ENCODE data around the gene RREB1. TPM values are rescaled to one million over a fixed set of nuclear protein-coding genes. Genes with fewer than 3 reads are reported as not detected.

RREB1 gene
- total RNA-seq, 1 experiment from 2014 or later: 35.8 TPM

DNA sequence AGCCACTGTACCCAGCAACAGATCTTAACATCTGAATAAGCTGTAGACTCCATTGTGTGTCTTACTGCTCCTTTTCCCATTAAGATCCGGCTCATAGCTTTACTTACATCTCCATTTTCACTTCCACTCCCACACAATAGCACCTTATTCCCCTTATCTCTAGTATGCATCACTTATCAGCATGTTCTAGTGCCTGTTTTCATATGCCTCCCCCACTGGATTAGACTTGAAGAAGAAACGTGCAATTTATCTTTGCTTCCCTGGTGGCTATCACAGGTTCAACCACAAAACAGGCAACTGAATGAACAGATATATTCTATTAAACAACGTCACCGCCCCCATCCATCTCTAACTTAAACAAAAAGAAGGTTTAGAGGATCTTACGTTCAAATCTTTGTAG is 193.2 kb downstream of the RREB1 start:
- Mint-ChIP-seq H3K27me3 (ENCODE audit: low read depth) (no peaks in the 10 kb centered on the region), H3K36me3 (ENCODE audit: insufficient read depth in 1 of 3, low read depth in 3 of 3) (peaks cover 31 to 90% (median 80%) of the 10 kb centered on the region in 3 experiments; a peak in 6 of 7 replicates), H3K9me3 (no peaks in the 10 kb centered on the region), H3K4me3 (no peak overlapping the region), H3K4me1 (no peaks in the 10 kb centered on the region), H3K27ac (no peak overlapping the region)
- Histone ChIP-seq H3K14ac (ENCODE audit: insufficient read depth, low read length) (no peak overlapping the region), H3K56ac (ENCODE audit: insufficient read length, low read depth, low read length) (no peak overlapping the region), H3K4me1 (ENCODE audit: insufficient read depth, low read length) (no peaks in the 10 kb centered on the region), H3K18ac (ENCODE audit: insufficient read length, low read depth, low read length) (no peak overlapping the region), H4K8ac (replicated peaks; ENCODE audit: insufficient read length, low read depth, low read length) (no peak overlapping the region), H4K91ac (ENCODE audit: insufficient read length, low read depth, low read length) (no peak overlapping the region), H3K23ac (ENCODE audit: insufficient read length, low read depth, low read length) (no peak overlapping the region), H3K23me2 (ENCODE audit: insufficient read length, low read depth, low read length, poor library complexity, severe bottlenecking) (no peaks in the 10 kb centered on the region), H3K4ac (ENCODE audit: low read depth, low read length) (no peak overlapping the region), H3K9ac (ENCODE audit: extremely low read depth, insufficient read length, low read length) (no peak overlapping the region), H2AFZ (ENCODE audit: low read length) (no peak overlapping the region), H2BK12ac (ENCODE audit: insufficient read length, low read depth, low read length) (no peak overlapping the region), H3K27me3 (ENCODE audit: insufficient read depth, low read length) (no peaks in the 10 kb centered on the region), H2AK5ac (ENCODE audit: insufficient read length, low read length) (no peak overlapping the region), H2BK5ac (ENCODE audit: insufficient read length, low read length) (no peak overlapping the region), H4K20me1 (ENCODE audit: control insufficient read depth, insufficient read depth, insufficient read length) (no peaks in the 10 kb centered on the region), H3K79me2 (ENCODE audit: insufficient read depth, low read length) (no peaks in the 10 kb centered on the region), H2BK15ac (ENCODE audit: low read depth, low read length) (no peak overlapping the region), H3T11ph (ENCODE audit: low read length) (no peak overlapping the region), H2BK20ac (ENCODE audit: low read depth, low read length, poor library complexity, severe bottlenecking) (no peak overlapping the region), H3K79me1 (ENCODE audit: insufficient read depth, low read depth, low read length, poor library complexity, severe bottlenecking) (no peaks in the 10 kb centered on the region), H4K5ac (ENCODE audit: insufficient read length, low read depth, low read length) (no peak overlapping the region), H2BK120ac (ENCODE audit: low read depth, low read length, poor library complexity, severe bottlenecking) (no peak overlapping the region), H3K9me3 (ENCODE audit: control insufficient read depth, low read depth, low read length) (no peaks in the 10 kb centered on the region), H3K27ac (ENCODE audit: insufficient read length, low read depth, low read length) (no peak overlapping the region), H3K4me2 (ENCODE audit: insufficient read depth, insufficient read length, low read length) (no peak overlapping the region)
- WGBS (ENCODE audit: extremely low coverage, insufficient read length, low lambda C conversion rate): no CpG with 5 or more reads among the region's 5 CpGs
- no peak for DNase-seq
- TF ChIP-seq, protein P1, sequence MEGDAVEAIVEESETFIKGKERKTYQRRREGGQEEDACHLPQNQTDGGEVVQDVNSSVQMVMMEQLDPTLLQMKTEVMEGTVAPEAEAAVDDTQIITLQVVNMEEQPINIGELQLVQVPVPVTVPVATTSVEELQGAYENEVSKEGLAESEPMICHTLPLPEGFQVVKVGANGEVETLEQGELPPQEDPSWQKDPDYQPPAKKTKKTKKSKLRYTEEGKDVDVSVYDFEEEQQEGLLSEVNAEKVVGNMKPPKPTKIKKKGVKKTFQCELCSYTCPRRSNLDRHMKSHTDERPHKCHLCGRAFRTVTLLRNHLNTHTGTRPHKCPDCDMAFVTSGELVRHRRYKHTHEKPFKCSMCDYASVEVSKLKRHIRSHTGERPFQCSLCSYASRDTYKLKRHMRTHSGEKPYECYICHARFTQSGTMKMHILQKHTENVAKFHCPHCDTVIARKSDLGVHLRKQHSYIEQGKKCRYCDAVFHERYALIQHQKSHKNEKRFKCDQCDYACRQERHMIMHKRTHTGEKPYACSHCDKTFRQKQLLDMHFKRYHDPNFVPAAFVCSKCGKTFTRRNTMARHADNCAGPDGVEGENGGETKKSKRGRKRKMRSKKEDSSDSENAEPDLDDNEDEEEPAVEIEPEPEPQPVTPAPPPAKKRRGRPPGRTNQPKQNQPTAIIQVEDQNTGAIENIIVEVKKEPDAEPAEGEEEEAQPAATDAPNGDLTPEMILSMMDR (conservative IDR thresholded peaks at IDR 0.05): no peak

Other genes with a start within 250 kb of the RREB1 start
- 102 and 105 TPM in 2 replicates for gene SSR1, start 205.2 kb downstream of the RREB1 start, total RNA-seq (2021)

All from H9 (cell line).